ENCODE results near the gene SLIT3.

DNA sequence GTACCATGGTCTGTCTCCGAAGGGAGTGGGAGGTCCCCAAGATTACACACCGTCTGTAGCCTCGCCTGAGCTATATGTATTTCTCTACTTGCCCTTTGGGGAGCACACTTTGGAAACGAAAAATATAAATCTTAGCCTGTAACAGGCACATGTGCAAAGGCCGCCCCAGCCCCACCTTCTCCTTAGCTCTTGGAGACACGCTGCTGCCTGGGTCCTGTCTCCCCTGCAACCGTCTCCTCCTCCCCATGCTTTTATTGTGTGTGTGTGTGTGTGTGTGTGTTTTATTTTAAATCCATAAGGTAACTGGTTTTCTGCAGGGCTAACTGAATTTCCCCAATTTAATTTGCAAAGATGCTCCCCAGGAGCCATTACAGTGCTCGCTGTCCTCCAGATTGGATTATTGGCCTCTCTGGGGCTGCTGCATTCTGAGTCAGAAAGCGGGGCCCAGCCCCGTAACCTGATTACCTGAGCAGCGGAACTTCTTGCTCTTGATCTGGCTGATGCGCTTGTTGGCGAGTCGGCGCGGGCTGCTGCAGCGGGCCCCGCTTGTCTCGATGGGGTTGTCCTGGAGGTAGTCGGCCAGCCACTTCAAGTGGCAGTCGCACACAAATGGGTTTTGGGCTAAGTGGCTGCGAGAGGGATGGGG lies 528.5 kb downstream of the SLIT3 start:
- TF ChIP-seq, protein P1, sequence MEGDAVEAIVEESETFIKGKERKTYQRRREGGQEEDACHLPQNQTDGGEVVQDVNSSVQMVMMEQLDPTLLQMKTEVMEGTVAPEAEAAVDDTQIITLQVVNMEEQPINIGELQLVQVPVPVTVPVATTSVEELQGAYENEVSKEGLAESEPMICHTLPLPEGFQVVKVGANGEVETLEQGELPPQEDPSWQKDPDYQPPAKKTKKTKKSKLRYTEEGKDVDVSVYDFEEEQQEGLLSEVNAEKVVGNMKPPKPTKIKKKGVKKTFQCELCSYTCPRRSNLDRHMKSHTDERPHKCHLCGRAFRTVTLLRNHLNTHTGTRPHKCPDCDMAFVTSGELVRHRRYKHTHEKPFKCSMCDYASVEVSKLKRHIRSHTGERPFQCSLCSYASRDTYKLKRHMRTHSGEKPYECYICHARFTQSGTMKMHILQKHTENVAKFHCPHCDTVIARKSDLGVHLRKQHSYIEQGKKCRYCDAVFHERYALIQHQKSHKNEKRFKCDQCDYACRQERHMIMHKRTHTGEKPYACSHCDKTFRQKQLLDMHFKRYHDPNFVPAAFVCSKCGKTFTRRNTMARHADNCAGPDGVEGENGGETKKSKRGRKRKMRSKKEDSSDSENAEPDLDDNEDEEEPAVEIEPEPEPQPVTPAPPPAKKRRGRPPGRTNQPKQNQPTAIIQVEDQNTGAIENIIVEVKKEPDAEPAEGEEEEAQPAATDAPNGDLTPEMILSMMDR (IDR thresholded peaks at IDR 0.05; ENCODE audit: insufficient read depth, low read length, poor library complexity, severe bottlenecking) = no peak
- TF ChIP-seq EZH2phosphoT487 (conservative IDR thresholded peaks at IDR 0.05; ENCODE audit: low read length) = no peak

Measured in SU-DHL-6 (cell line).